ENCODE measurements around the gene ATOSB.

- TF ChIP-seq CTCF (IDR thresholded peaks at IDR 0.05; ENCODE audit: poor library complexity) (no peak), EZH2 (IDR thresholded peaks at IDR 0.05; ENCODE audit: borderline replicate concordance) (no peak)
Measured at GRCh38 chr9:35112257-35113020, 3.2 kb downstream of the ATOSB start.

All from hepatocyte (in vitro differentiated cells).